ENCODE data around the gene BLCAP. TPM values are rescaled to one million over a fixed set of nuclear protein-coding genes. Genes with fewer than 3 reads are reported as not detected.

The BLCAP gene
- total RNA-seq, 3 donors from 2014 or later (not counting 1 experiment from before 2014, with no cell fraction given) = 60.4 to 80.1 (median 77.9) TPM

DNA sequence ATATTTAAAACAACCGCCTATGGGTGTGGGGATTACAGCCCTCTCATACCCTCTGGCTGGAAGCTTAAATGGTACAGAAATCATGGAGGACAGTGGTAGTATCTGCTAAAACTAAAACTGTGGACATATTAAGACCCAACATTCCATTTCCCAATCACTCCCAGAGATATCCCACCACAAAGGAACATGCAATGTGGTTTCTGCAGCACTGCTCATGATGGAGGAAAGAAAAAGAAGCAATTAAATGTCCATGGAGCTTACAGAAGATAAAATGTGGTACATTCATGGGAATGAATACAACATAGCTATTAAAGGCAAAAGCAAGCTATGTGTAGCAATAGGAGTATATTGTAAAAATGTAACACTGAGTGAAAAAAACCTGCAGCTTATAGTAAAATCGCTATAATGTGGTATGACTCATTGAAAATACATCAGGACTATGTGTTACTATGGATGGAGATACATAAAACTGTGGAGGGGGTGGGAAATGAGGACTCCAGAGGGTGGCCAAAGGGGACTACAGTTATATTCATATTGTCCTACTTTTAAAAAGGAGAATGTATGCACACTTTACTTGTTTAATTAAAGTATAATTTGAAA lies 29.5 kb downstream of the BLCAP start:
- no peaks in the 10 kb centered on the region for H3K9me3 Mint-ChIP-seq
- peaks cover 5 to 7% of the 10 kb centered on the region in 2 donors for H3K4me1 Mint-ChIP-seq
- ATAC-seq = no peak
- H3K27me3 ChIP-seq (ENCODE audit: control insufficient read depth, insufficient read depth, low read length) = no peaks in the 10 kb centered on the region
- H3K4me3 ChIP-seq (ENCODE audit: low read length) = no peak overlapping the region
- no peak overlapping the region for H3K27ac ChIP-seq (ENCODE audit: low read length)
- H3K4me3 Mint-ChIP-seq = no peak overlapping the region
- H3K36me3 ChIP-seq (ENCODE audit: control insufficient read depth, insufficient read depth, low read length) = peaks cover under 1% of the 10 kb centered on the region
- no peak overlapping the region for H3K27ac Mint-ChIP-seq
- no peaks in the 10 kb centered on the region for H3K9me3 ChIP-seq (ENCODE audit: control insufficient read depth, insufficient read depth, low read length)
- intact Hi-C loops (cut with micrococcal nuclease) = no loop called here
- TF ChIP-seq, protein P1, sequence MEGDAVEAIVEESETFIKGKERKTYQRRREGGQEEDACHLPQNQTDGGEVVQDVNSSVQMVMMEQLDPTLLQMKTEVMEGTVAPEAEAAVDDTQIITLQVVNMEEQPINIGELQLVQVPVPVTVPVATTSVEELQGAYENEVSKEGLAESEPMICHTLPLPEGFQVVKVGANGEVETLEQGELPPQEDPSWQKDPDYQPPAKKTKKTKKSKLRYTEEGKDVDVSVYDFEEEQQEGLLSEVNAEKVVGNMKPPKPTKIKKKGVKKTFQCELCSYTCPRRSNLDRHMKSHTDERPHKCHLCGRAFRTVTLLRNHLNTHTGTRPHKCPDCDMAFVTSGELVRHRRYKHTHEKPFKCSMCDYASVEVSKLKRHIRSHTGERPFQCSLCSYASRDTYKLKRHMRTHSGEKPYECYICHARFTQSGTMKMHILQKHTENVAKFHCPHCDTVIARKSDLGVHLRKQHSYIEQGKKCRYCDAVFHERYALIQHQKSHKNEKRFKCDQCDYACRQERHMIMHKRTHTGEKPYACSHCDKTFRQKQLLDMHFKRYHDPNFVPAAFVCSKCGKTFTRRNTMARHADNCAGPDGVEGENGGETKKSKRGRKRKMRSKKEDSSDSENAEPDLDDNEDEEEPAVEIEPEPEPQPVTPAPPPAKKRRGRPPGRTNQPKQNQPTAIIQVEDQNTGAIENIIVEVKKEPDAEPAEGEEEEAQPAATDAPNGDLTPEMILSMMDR (IDR thresholded peaks at IDR 0.05) = no peak
- no peaks in the 10 kb centered on the region for H3K36me3 Mint-ChIP-seq
- WGBS (ENCODE audit: insufficient coverage) = 86% methylated on average over 1 of the region's 2 CpGs
- no peaks in the 10 kb centered on the region for H3K4me1 ChIP-seq (ENCODE audit: control insufficient read depth, insufficient read depth, low read length)
- no peak for DNase-seq
- no peaks in the 10 kb centered on the region for H3K27me3 Mint-ChIP-seq (ENCODE audit: low read depth in 2 of 2)

DNA sequence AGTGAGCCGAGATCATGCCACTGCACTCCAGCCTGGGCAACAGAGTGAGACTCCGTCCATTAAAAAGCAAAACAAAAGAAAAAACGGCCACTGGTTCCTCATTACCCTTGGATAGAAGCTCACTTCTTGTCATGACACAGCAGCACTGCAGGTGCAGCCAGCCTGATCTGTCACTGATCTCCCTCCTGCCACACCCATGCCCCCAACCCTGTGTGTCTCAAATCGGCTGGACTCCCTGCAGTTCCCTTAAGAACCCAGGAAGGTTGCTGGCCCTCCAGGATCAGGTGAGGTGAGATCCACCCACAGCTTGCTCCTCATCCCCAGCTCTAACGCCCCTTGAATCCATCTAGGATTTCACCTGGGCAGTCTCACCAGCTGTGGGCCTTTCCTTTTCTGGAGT lies 32.9 kb downstream of the BLCAP start:
- 88% methylated on average over 5 of the region's 5 CpGs for WGBS (ENCODE audit: insufficient coverage)
- no peak for ATAC-seq

DNA sequence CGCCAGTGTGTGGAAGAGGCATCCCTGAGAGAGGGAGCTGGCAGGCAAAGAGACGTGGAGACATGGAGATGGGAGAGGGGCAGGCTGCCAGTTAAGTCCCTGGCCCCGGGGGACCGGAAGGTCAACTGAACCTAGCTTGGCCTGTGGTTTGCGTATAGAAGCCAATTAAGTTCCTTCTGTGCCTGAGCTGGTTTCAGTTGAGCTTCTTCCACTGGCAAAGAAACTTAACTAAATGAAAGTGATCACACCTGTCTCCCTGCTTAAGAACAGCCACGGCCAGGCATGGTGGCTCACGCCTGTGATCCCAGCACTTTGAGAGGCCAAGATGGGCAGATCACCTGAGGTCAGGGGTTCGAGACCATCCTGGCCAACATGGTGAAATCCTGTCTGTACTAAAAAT lies 33.4 kb downstream of the BLCAP start:
- H3K27ac Mint-ChIP-seq = no peak overlapping the region
- DNase-seq (no peak), ATAC-seq (no peak)
- Histone ChIP-seq H3K4me1 (ENCODE audit: control insufficient read depth, insufficient read depth, low read length) (no peaks in the 10 kb centered on the region), H3K9me3 (ENCODE audit: control insufficient read depth, insufficient read depth, low read length) (no peaks in the 10 kb centered on the region), H3K27me3 (ENCODE audit: control insufficient read depth, insufficient read depth, low read length) (no peaks in the 10 kb centered on the region), H3K36me3 (ENCODE audit: control insufficient read depth, insufficient read depth, low read length) (peaks cover 2% of the 10 kb centered on the region), H3K27ac (ENCODE audit: low read length) (no peak overlapping the region), H3K4me3 (ENCODE audit: low read length) (no peak overlapping the region)
- no peaks in the 10 kb centered on the region for H3K36me3 Mint-ChIP-seq
- TF ChIP-seq, protein P1 (IDR thresholded peaks at IDR 0.05) = no peak
- no peak overlapping the region for H3K4me3 Mint-ChIP-seq
- no peaks in the 10 kb centered on the region for H3K9me3 Mint-ChIP-seq
- peaks cover 5 to 7% of the 10 kb centered on the region in 2 donors for H3K4me1 Mint-ChIP-seq
- no peaks in the 10 kb centered on the region for H3K27me3 Mint-ChIP-seq (ENCODE audit: low read depth in 2 of 2)
- intact Hi-C loops (cut with micrococcal nuclease) = no loop called here
- 82% methylated on average over 8 of the region's 8 CpGs for WGBS (ENCODE audit: insufficient coverage)

More for the DNA sequence above, 32.9 kb downstream of the BLCAP start:
- no peaks in the 10 kb centered on the region for H3K36me3 Mint-ChIP-seq
- peaks cover 5 to 7% of the 10 kb centered on the region in 2 donors for H3K4me1 Mint-ChIP-seq
- no peak overlapping the region for H3K27ac Mint-ChIP-seq
- Histone ChIP-seq H3K4me3 (ENCODE audit: low read length) (no peak overlapping the region), H3K36me3 (ENCODE audit: control insufficient read depth, insufficient read depth, low read length) (peaks cover 2% of the 10 kb centered on the region), H3K27me3 (ENCODE audit: control insufficient read depth, insufficient read depth, low read length) (no peaks in the 10 kb centered on the region), H3K9me3 (ENCODE audit: control insufficient read depth, insufficient read depth, low read length) (no peaks in the 10 kb centered on the region), H3K27ac (ENCODE audit: low read length) (no peak overlapping the region), H3K4me1 (ENCODE audit: control insufficient read depth, insufficient read depth, low read length) (no peaks in the 10 kb centered on the region)
- no peak overlapping the region for H3K4me3 Mint-ChIP-seq
- no peaks in the 10 kb centered on the region for H3K27me3 Mint-ChIP-seq (ENCODE audit: low read depth in 2 of 2)
- intact Hi-C loops (cut with micrococcal nuclease) = no loop called here
- no peaks in the 10 kb centered on the region for H3K9me3 Mint-ChIP-seq
- DNase-seq = no peak
- TF ChIP-seq, protein P1 (IDR thresholded peaks at IDR 0.05) = no peak

DNA sequence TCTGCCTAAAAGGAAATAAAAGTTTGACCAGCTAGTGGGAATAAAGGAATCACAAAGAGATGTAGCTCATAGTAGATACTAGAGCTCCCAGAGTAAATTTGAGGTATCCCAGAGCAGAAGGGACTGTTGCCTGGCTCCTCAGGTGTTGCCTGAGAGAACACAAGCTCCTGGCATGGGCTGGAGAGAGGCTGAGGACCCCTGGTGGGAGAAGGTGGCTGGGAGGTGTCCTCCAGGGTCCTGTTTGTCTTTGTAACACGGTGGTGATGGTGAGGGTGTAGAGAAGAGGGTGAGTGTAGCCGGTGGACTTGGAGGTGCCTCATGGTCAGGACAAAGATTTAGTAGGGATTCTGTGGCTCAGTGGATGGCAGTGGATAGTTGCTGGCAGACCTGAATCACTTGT lies 34.7 kb downstream of the BLCAP start:
- 83% methylated on average over 2 of the region's 2 CpGs for WGBS (ENCODE audit: insufficient coverage)
- intact Hi-C loops (cut with micrococcal nuclease) = no loop called here
- ATAC-seq = no peak
- Histone ChIP-seq H3K4me1 (ENCODE audit: control insufficient read depth, insufficient read depth, low read length) (no peaks in the 10 kb centered on the region), H3K36me3 (ENCODE audit: control insufficient read depth, insufficient read depth, low read length) (peaks cover 2% of the 10 kb centered on the region), H3K27me3 (ENCODE audit: control insufficient read depth, insufficient read depth, low read length) (no peaks in the 10 kb centered on the region), H3K9me3 (ENCODE audit: control insufficient read depth, insufficient read depth, low read length) (no peaks in the 10 kb centered on the region), H3K27ac (ENCODE audit: low read length) (no peak overlapping the region), H3K4me3 (ENCODE audit: low read length) (no peak overlapping the region)
- H3K27ac Mint-ChIP-seq = no peak overlapping the region
- no peak for DNase-seq
- no peak overlapping the region for H3K4me3 Mint-ChIP-seq
- no peaks in the 10 kb centered on the region for H3K36me3 Mint-ChIP-seq
- peaks cover 5 to 7% of the 10 kb centered on the region in 2 donors for H3K4me1 Mint-ChIP-seq
- H3K27me3 Mint-ChIP-seq (ENCODE audit: low read depth in 2 of 2) = no peaks in the 10 kb centered on the region
- TF ChIP-seq, protein P1 (IDR thresholded peaks at IDR 0.05) = no peak
- no peaks in the 10 kb centered on the region for H3K9me3 Mint-ChIP-seq

Data from natural killer cell (primary cell).